ENCODE measurements around the gene TAT.
"Not testable (repeated sequence)": the region's sequence is repeated elsewhere in the genome, so short reads cannot be mapped to it uniquely, and the experiment has no call there.

The TAT gene

GRCh38 chr16:71584543-71585317, 7.8 kb upstream of the TAT start:
- DNase-seq, result no peak

DNA sequence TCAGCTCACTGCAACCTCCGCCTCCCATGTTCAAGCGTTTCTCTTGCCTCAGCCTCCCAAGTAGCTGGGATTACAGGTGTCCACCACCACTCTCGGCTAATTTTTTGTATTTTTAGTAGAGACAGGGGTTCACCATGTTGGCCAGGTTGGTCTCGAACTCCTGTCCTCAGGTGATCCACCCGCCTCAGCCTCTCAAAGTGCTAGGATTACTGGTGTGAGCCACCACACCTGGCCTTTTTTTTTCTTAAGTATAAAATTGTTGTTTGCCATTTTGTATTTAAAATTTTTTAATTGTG, 5.6 kb upstream of the TAT start:
- not testable (repeated sequence) for DNase-seq

DNA sequence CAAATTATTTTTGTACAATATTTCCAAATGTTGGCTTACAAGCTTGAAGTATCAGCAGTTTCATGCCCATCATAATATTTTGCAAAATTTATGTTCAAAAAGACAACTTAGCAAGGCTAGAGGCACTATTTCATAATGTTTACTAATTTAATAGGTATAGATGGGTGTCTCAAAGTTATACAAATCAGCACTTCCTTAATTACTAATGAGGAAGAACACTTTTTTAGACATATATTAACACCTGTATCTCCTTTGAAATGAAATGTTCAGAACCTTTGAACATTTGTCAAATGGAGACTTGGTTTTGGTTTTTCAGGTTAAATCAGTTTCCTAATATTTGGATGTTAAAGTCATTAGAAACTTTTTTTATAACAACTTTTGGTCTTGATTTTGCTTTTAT, 2.2 kb downstream of the TAT start:
- no peak for DNase-seq

GRCh38 chr16:71573387-71574094, 3.4 kb downstream of the TAT start:
- DNase-seq, result no peak

DNA sequence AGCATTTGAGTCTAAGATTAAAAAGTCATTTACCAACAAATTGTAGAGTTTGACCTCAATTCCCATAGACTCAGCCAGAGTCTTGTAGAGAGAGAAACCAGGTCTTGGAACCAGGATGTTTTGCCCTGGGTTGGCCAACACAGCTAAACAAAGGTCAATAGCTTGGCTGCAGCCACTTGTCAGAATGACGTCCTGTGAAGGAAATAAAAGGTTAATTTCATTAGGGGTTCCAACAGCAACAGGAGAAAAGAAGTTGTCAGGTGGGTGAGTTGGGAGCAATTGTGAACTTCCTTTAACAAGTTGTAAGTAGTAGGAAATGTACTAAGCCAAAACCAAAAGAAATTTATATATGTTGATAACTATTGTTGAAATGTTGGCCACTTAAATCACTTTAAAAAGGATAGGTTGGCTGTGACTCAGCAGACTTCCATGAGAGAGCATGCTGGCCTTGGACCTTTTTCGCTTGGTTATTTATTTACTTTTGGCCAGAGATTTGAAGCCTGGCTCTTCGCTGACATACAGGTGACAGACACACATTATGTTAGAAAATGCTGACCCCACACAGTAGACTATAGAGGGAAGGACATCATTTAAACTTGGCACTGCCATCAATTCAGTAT, 4.3 kb downstream of the TAT start:
- DNase-seq, result no peak

DNA sequence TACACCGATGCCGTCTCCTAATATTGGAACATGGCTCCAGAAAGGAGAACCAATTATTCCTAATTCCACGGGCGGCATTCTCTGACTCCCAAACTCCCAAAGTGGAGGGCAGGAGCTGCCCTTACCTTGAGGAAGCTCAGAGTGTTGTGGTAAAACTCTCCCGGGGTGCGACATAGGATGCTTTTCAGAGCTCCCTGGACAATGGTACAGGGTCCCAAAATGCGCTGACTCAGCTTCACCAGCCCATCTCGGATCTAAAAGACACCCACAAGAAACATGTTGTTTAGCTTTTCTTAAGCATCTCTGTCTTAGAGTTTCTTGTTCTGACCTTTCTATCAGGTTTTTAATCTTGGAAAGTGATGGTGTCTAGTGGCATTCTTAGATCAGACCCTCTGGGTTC, 6.7 kb downstream of the TAT start:
- no peak for DNase-seq

DNA sequence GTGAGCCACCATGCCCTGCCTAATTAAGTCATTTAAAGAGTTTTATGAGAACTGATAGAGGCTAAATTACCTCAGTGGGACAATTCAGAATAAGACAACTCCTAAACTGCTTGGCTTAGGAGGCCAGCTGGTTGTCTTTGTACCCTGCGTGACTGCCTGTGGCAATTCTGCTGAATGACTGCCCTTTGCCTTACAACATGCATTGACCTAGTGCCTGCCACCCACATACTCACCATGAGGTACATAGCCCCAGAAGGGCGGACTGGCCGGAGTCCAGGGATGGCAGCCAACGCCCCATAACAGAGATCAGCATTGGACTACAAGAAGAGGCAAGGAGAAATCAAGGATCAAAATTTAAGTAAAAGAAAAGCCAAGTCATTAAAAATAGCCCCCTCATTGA, 7.3 kb downstream of the TAT start:
- no peak for DNase-seq

DNA sequence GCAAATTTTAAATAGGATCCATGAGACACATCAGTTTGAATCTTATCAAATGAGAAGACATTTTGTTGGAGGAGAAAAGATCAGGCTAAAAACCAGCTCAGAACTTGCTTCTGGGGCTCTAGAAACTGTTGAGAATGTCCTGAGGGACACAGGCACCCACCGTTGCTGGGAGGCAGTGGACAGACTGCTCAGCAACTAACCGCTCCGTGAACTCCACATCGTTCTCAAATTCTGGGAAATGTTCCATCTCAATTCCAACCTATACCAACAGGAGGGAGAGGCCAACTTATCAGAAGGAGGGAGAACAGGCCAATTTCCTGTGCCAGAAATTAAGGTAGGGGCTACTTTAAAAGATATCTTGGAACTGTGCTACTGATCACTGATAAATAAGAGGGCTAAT, 8.3 kb downstream of the TAT start:
- DNase-seq, result no peak

- no peak for DNase-seq
Observed at GRCh38 chr16:71567931-71568330, 9.0 kb downstream of the TAT start.

DNA sequence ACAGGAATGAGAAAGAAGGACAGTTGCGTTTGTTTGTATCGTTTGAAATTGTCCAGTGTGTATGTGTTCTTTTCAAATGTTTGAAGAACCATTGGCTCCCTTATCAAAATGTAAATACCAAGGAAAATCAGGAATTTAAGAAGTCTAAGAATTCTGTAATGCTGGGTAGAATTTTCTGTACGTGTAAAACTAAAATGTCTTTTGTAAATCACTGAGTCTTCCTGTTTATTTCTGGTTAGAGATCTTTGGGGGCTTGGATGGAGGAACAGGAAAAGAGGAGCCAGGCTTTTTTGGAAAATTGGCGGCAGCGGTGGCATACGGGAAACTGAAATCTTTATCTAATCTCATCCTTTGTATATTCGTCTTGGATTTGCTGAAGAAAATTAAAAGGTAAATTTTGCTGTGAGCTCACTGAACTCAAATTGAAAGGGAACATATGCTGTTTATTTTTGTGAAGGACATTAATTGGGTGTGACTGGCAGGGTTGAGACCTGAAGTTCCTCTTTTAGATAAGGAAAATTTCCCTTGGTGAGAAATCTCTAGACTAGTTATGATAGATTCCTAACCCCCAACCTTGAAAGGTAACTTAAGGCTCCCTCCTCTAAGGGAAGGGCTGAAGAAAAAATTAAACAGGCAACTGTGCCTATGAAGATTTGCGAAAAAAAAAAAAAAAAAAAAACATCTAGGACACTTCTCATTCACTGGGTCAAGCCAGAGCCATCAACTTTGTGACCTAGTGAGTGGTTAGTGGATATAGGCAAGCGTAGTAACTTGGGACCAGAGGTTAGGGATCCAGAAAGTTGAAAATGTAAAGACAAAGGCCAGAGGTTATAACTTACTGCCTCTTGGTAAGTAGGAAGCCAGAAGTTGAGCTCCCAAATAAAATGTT, 10.8 kb downstream of the TAT start:
- no peak for DNase-seq

- no peak for DNase-seq
Observed at GRCh38 chr16:71564335-71564967, 12.4 kb downstream of the TAT start.

GRCh38 chr16:71562552-71562951, 14.3 kb downstream of the TAT start:
- DNase-seq, result no peak

GRCh38 chr16:71561886-71562285, 15.0 kb downstream of the TAT start:
- not testable (repeated sequence) for DNase-seq

GRCh38 chr16:71559855-71560254, 17.0 kb downstream of the TAT start:
- DNase-seq, result no peak

DNA sequence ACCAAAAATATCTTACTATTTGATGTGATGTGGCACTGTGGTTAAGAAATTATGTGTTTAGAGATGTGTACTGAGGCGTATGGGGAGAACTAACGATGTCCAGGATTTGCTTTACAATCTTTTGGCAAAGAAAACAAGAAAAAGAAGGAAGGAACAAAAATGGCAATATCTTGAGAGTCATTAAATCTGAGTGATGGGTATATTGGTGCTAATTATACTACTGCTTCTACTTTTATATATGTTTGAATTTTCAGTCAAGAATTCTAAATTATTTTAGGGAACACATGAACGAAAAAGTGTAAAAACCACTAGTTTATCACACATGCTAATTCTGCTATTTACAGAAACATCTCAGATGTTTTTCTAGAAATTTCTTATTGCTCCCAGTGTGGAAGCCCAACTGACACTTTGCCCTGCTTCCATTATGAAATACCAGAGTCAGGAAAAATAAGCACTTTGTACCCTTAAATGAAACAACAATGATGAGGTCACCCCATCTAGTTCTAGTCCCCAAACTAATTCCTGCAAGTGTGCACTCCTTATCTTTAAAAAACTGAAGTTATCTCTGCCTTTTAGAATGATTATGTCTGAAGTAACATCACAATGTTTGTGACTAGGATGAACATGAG, 18.8 kb downstream of the TAT start:
- no peak for DNase-seq

DNA sequence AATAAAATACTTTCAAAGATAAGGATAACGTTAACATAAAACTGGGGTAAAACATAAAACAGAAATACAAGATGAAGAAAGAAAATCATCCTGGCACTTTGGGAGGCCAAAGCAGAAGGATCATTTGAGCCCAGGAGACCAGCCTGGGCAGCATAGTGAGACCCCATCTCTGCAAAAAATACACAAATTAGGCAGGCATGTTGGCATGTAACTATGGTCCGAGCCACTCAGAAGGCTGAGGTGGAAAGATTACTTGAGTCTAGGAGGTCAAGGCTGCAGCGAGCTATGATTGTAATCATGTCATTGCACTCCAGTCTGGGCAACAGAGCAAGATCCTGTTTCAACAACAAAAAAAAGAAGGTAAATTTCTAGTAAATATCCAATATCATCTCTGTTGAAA, 19.6 kb downstream of the TAT start:
- no peak for DNase-seq

DNA sequence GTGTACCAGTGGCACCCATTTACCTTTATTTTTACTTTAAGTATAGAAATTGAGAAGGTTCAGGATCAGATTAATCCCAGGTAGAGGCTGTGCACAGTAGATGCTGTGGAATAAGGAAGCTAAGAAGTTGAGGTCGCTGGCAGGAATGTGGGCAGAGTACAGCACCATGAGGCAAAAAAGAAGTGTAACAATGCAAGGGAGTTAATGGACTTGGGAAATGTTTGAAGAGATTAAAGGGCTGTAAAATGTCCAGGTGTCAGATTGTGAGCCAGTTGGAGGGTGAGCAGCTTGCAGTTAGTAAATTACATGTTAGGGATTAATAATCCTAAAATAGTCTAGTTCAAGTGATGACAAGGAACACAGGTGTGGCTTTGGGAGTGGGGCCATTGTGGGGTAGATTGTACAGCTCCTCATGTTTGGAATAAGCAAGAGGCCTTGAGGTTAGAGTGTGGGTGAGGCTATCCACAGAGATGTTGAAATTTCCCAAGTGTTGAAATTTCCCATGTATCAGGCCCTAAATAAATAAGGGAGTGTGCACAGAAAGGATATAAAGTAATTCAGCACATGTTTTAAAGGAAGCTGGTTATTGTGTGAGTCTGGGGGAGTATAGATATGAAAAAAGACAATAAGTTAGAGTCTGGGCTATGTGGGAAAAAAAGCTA, 21.5 kb downstream of the TAT start:
- no peak for DNase-seq

DNA sequence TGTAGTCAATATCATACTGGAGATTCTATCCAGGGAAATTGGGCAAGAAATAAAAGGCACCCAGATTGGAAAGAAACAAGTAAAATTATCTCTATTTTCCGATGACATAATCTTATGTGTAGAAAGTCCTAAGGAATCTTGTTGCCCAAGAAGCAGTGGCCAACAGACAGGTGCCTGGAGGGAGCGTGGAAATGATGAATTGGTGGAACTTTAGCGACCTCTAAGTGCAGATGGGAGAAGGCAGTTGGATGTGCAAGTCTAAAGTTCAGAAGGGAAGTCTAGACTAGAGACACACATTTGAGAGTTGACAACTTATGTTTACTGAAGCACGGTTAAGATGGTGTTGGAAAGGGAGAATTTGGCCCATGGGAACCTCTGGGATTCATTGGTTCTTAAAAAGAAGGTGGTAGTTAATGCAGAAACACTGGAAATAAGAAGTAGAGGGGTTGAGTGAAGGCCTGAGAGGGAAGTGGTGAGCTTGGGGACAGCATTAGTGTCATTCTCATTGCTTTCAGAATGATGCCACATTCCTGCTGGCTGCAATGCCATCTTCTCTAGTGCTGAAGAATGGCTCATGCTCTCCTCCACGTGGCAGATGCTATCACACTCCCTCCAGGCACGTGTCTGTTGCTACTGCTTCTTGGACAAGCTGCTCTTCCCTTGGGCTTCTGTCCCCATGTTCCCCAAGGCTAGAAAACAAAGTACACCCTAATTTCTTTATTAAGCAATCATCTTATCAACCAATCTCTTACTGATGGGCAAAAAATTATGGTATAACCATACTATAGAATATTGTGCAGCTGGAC, 24.0 kb downstream of the TAT start:
- DNase-seq, result no peak

DNA sequence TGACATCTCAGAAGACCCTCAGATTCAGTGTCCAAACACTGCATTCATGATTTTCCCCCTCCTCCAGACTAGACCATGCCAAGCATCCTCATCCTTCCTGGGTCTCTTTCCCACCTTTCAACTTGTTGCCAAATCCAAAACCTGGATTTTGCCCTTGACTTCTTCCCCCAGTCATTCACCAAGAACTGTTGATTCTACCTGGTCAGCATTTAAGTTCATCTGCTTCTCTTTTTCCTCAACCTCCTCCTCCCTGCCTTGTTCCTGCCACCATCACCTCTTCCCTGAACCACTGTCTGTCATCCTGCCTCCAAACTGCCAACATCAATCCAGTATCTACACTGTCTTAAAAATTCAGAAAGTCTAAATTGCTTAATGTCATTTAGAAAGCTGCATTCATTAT, 29.7 kb downstream of the TAT start:
- DNase-seq, result no peak

DNA sequence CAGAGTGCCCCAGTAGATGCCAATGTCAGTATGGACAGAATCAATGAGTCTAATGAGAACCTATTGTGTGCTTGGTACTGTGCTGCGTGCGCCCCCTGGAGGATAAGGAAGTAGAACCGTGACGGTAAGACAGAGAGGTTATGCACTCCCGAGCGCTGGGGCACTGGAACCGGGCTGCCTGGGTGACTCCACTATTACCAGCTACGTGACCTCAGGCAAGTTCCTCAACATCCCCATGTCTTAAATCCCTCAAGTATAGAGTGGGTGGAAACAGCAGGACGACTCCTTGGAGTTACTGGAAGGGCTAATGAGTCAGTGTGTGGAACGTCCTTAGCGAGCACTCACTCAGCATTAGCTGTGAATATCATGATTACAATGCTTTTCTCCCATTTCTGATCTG, 34.5 kb downstream of the TAT start:
- peak in 1 of 14 donors; percentile 0 for DNase-seq

- DNase-seq, result no peak
Observed at GRCh38 chr16:71537643-71538042, 39.2 kb downstream of the TAT start.
